ENCODE measurements around the gene CPLANE2.
"Not testable (repeated sequence)": the region's sequence is repeated elsewhere in the genome, so short reads cannot be mapped to it uniquely, and the experiment has no call there.

CPLANE2 gene

GRCh38 chr1:16218674-16219071 is 18.3 kb downstream of the CPLANE2 start:
- FAIRE-seq (no peak), DNase-seq (ENCODE audit: insufficient read length, low spot score) (no peak)
- no peak for TF ChIP-seq CTCF (IDR thresholded peaks at IDR 0.05; ENCODE audit: insufficient read depth, missing control alignments)

- DNase-seq (ENCODE audit: insufficient read length, low spot score) = no peak
- no peak for TF ChIP-seq CTCF (IDR thresholded peaks at IDR 0.05; ENCODE audit: insufficient read depth, missing control alignments)
- FAIRE-seq = no peak
Measured at GRCh38 chr1:16218014-16218673, 18.8 kb downstream of the CPLANE2 start.

DNA sequence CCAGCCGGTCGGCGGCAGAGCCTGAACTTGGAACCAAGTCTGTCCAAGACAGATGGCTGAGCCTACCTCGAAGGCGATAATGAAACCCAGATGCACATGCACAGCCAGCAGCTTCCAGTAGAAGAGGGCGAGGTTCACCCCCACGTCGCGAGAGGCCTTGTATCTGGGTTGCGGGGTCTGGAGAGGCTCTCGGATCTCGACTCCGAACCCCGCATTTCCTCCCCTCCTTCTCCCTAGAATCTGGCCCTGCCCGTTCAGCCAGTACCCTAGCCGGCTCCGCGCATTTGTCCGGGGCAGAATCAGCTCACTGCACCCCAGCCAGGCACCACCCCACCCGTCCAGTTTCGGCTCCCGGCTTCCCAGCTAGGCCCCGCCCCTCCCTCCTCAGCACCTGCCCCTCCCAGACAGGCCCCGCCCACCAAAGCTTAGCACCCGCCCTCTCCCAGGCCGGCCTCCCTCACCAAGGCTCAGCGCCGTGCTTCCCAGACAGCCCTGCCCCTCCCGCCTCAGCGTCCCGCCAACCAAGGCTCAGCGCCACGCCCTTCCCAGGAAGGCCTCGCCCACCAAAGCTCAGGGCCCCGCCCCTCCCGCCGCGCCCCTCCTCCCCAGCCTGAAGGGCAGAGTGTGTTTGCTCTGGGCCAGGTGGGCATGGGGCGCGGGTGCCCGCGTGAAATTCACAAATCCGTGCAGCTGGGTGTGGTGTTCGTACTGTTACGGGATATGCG is 19.8 kb downstream of the CPLANE2 start:
- FAIRE-seq (no peak), DNase-seq (ENCODE audit: insufficient read length, low spot score) (peak; percentile 57)
- TF ChIP-seq CTCF (IDR thresholded peaks at IDR 0.05; ENCODE audit: insufficient read depth, missing control alignments) = no peak

- DNase-seq (ENCODE audit: insufficient read length, low spot score) = no peak
- FAIRE-seq = no peak
- no peak for TF ChIP-seq CTCF (IDR thresholded peaks at IDR 0.05; ENCODE audit: insufficient read depth, missing control alignments)
Measured at GRCh38 chr1:16215882-16216753, 20.9 kb downstream of the CPLANE2 start.

DNA sequence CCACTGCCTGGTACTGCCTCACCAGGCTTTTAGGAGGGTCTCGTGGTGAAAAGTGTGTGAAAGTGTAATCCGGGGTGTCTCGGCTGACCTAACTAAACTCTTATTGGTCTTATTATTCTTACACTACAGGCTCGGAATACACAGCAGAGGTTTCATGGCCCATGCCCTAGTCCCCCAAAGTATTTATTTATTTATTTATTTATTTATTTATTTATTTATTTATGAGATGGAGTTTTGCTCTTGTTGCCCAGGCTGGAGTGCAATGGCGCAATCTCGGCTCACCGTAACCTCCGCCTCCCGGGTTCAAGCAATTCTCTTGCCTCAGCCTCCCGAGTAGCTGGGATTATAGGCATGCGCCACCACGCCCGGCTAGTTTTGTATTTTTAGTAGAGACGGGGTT is 21.7 kb downstream of the CPLANE2 start:
- FAIRE-seq; DNase-seq (ENCODE audit: insufficient read length, low spot score): not testable (repeated sequence)

DNA sequence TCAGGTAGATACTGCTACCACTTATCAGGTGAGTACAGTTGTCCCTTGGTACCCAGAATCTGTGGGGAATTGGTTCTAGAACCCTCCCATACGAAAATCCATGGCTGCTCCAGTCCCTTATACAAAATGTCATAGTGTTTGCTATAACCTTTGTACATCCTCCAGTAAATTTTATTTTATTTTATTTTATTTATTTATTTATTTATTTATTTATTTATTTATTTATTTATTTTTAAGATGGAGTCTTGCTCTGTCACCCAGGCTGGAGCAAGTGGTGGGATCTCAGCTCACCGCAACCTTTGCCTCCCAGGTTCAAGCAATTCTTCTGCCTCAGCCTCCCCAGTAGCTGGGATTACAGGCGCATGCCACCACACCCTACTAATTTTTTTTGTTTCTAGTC is 23.4 kb downstream of the CPLANE2 start:
- not testable (repeated sequence) for DNase-seq (ENCODE audit: insufficient read length, low spot score); FAIRE-seq

DNA sequence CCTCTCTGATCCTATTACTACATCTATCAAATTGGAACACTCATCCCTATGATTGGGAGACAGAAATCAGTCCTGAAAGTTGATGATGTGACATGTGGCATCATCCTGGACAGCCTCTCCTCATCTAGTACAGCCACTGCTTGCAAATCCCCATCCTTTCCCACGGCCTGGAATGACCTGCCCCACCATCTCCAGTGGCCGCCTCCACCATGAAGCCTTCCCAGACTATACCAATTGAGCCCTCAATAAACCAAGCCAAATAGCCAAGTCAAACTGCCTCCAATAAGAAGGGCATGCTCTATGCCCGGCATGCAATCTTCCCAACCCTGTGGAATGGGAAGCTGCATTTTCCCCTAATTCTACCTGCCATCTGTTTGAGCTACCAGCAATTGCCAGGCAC is 24.0 kb downstream of the CPLANE2 start:
- no peak for TF ChIP-seq CTCF (IDR thresholded peaks at IDR 0.05; ENCODE audit: insufficient read depth, missing control alignments)
- DNase-seq (ENCODE audit: insufficient read length, low spot score) (no peak), FAIRE-seq (no peak)

Data from D721Med (cell line).